Spleen (tissue), 11 donors: ENCODE data around the gene ADGRA1. TPM values are rescaled to one million over a fixed set of nuclear protein-coding genes. Genes with fewer than 3 reads are reported as not detected.

Source experiments
- DNase-seq: peaks from one replicate; pipeline ENCODE4 v3.0.0-alpha.2; 2020
- H3K27ac ChIP-seq, 8 donors: fragments of 200-600 bp; sonication (generic) in 7 of 8; 1 replicate in 4 of 8; 2 replicates in 4 of 8; pipeline versions ENCODE4 v1.5.0 to v1.8.0; 2016 to 2021; ENCODE audit warnings: inconsistent platforms in 4 of 8, mild to moderate bottlenecking in 4 of 8, moderate library complexity in 1 of 8
- H3K27me3 ChIP-seq, 7 donors: fragments of 200-600 bp; sonication (generic) in 6 of 7; replicated peaks in 1 of 7; 1 replicate in 4 of 7; 2 replicates in 3 of 7; pipeline versions ENCODE4 v1.5.0 to v1.8.0; 2016 to 2021; ENCODE audit warnings: inconsistent platforms in 3 of 7, mild to moderate bottlenecking in 1 of 7
- H3K36me3 ChIP-seq, 6 donors: fragments of 200-600 bp; sonication (generic) in 5 of 6; 1 replicate in 4 of 6; 2 replicates in 2 of 6; pipeline versions ENCODE4 v1.5.0 to v1.8.0; 2016 to 2021; ENCODE audit warnings: inconsistent platforms in 2 of 6
- H3K4me1 ChIP-seq, 6 donors: fragments of 200-600 bp; sonication (generic) in 5 of 6; 1 replicate in 3 of 6; 2 replicates in 3 of 6; pipeline versions ENCODE4 v1.5.0 to v1.8.0; 2016 to 2021; ENCODE audit warnings: inconsistent platforms in 3 of 6
- H3K4me3 ChIP-seq, 8 donors: fragments of 200-600 bp; sonication (generic) in 7 of 8; 1 replicate in 4 of 8; 2 replicates in 4 of 8; pipeline versions ENCODE4 v1.5.0 to v1.8.0; 2016 to 2021; ENCODE audit warnings: inconsistent platforms in 4 of 8, mild to moderate bottlenecking in 4 of 8, moderate library complexity in 2 of 8
- H3K9me3 ChIP-seq, 8 donors: fragments of 200-600 bp; sonication (generic) in 7 of 8; 1 replicate in 4 of 8; 2 replicates in 4 of 8; pipeline versions ENCODE4 v1.5.0 to v1.8.0; 2016 to 2021; ENCODE audit warnings: inconsistent platforms in 4 of 8
- POLR2A ChIP-seq, 3 donors: fragments of 450-650 bp; IDR thresholded peaks; one replicate each; pipeline ENCODE4 v1.5.1; 2017; ENCODE audit warnings: antibody characterized with exemption in 3 of 3, mild to moderate bottlenecking in 1 of 3
- POLR2AphosphoS5 ChIP-seq, 3 donors: sonication (generic); formaldehyde crosslinking; IDR thresholded peaks; one replicate each; pipeline ENCODE4 v1.5.1; 2017; ENCODE audit warnings: antibody characterized with exemption in 3 of 3
- WGBS, 5 donors: extraction: QIAGEN DNeasy Blood & Tissue Kit in 3 of 5; methylation state at CpG; one replicate each; pipeline versions ENCODE4 v1.1.5 to v1.1.7; 2013 to 2018; 5-methylcytosine and 5-hydroxymethylcytosine counted together
- intact Hi-C: fragments of 100-400 bp; cut with DNase I; formaldehyde crosslinking; loops from one replicate; pipeline ENCODE4 v1.15.0; 2023; ENCODE audit warnings: low total_unique reads
- polyA plus RNA-seq, 3 donors: library from polyadenylated mRNA; stranded (reverse); fragments of 200-250 nt; gene quantifications; one replicate each; pipeline ENCODE4 v1.2.1, GENCODE V29; 2013
- total RNA-seq, 7 donors: library from RNA; depleted of rRNA in 3 of 7; stranded (reverse); fragments of >200 nt in 3 of 7; fragmentation: NEBNext Ultra II Directional in 4 of 7; extraction: Animal tissue kit (Norgen Biotek cat#: 25700) in 4 of 7; gene quantifications; one replicate each; pipeline versions ENCODE4 v1.1.0 to v1.2.1, GENCODE V29; 2016 to 2021
- TF ChIP-seq, protein P1 (sequence below), 11 experiments: fragments of 200-600 bp in 7 of 11; fragments of 450-650 bp in 4 of 11; sonication (generic) in 4 of 11; IDR thresholded peaks in 8 of 11; conservative IDR thresholded peaks in 3 of 11; 1 replicate in 7 of 11; 2 replicates in 4 of 11; pipeline versions ENCODE4 v1.4.0 to v1.8.0; 2016 to 2021; ENCODE audit warnings: antibody characterized with exemption in 11 of 11, inconsistent platforms in 4 of 11, mild to moderate bottlenecking in 1 of 11
- donor health status: healthy with polysubstance abuse.
- donor health status: DM: no; HTN: no; CAD: no; lungs with moderate emphysema.
- donor health status: DM: no; HTN: no; CAD: no.
- donor health status: Bipolar disorder and iron deficiency.
- donor health status: healthy.
- donor health status: DM: no; HTN: no; CAD: no.
- donor health status: DM: yes; HTN: yes; CAD: no.

The ADGRA1 gene
- total and polyA plus RNA-seq, 10 donors: 0.02 to 0.34 (median 0.19) TPM; not detected in 6

DNA sequence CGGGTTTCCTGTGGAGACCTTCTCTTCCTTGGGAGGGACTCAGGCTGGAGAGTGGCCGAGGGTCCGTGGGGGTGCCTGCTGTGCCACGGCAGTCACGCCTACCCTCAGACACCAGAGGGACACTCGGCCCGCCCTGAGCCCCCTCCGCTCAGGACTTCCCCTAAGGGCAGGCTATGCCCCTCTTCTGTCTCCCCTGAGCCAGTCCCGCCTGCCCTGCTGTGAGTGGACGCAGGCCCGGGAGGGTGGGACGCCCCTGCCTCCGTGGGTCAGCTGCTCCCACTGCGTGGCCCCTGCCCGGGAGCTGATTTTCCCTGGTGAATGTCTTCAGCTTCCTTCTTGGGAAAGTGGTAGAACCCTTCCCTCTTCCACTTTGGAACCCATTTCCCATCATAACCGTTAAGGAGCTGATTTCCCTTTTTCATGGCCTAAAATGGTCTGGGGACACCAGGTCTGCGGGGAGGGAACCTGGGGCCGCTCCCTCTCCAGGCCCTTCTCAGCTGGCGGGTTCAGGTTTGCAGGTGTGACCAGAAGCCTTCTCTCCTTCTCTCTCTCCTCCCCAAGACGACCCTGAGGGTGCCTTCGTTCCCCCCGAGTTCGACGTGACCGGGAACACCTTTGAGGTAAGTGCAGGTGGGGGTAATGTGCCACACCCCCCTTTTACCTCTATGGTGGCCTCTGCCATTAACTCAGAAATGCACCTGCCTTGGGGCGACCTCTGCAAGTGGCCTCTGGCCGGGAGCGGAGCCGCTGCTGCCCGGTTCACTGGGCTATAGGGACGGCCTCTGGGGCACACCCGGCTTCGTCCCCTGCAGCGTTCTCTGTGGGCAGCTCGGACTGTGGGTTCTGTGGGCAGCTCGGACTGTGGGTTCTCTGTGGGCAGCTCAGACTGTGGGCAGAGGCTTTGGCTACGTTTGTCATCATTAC lies 80.2 kb downstream of the ADGRA1 start:
- TF ChIP-seq, protein P1, sequence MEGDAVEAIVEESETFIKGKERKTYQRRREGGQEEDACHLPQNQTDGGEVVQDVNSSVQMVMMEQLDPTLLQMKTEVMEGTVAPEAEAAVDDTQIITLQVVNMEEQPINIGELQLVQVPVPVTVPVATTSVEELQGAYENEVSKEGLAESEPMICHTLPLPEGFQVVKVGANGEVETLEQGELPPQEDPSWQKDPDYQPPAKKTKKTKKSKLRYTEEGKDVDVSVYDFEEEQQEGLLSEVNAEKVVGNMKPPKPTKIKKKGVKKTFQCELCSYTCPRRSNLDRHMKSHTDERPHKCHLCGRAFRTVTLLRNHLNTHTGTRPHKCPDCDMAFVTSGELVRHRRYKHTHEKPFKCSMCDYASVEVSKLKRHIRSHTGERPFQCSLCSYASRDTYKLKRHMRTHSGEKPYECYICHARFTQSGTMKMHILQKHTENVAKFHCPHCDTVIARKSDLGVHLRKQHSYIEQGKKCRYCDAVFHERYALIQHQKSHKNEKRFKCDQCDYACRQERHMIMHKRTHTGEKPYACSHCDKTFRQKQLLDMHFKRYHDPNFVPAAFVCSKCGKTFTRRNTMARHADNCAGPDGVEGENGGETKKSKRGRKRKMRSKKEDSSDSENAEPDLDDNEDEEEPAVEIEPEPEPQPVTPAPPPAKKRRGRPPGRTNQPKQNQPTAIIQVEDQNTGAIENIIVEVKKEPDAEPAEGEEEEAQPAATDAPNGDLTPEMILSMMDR (IDR thresholded peaks at IDR 0.05 in 8 of 11, conservative IDR thresholded peaks at IDR 0.05 in 3 of 11): no peak
- TF ChIP-seq POLR2A (IDR thresholded peaks at IDR 0.05): no peak
- no peak for TF ChIP-seq POLR2AphosphoS5 (IDR thresholded peaks at IDR 0.05)
- peaks cover 0 to 49% (median 2%) of the 10 kb centered on the region in 7 donors for H3K27me3 ChIP-seq
- H3K4me3 ChIP-seq: no peak overlapping the region
- no peaks in the 10 kb centered on the region for H3K36me3 ChIP-seq
- intact Hi-C loops: no loop called here
- no peak for DNase-seq
- no peaks in the 10 kb centered on the region for H3K4me1 ChIP-seq
- no peak overlapping the region for H3K27ac ChIP-seq
- H3K9me3 ChIP-seq: no peaks in the 10 kb centered on the region
- 86 to 89% (median 88%) methylated on average over 26 to 37 of the region's 37 CpGs for WGBS, 5 donors

DNA sequence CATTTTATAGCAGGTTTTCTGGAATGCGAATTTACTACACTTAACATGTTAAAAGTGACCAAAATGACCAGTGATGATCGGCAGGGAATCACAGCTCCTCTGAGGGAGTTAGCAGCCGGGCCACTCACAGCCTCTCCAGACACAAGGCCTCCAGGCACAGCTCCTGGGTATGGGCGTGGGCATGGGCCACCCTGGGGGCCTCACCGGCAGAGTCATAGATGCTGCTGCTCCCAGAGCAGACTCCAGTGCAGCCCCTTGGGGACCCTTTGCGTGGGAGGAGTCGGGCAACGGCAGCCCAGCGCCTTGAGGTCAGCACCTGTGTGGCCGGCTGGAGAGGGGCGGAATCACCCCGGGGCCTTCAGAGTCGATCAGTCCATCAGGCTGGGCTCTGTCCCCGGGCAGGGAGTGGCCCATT lies 80.9 kb downstream of the ADGRA1 start:
- TF ChIP-seq, protein P1 (IDR thresholded peaks at IDR 0.05 in 8 of 11, conservative IDR thresholded peaks at IDR 0.05 in 3 of 11): no peak
- Histone ChIP-seq H3K36me3 (no peaks in the 10 kb centered on the region), H3K4me1 (no peaks in the 10 kb centered on the region), H3K4me3 (no peak overlapping the region), H3K27ac (no peak overlapping the region), H3K27me3 (peaks cover 0 to 46% (median 0%) of the 10 kb centered on the region in 7 donors), H3K9me3 (no peaks in the 10 kb centered on the region)
- no peak for DNase-seq
- 74 to 92% (median 84%) methylated on average over 11 to 14 of the region's 14 CpGs for WGBS, 5 donors
- intact Hi-C loops: no loop called here

DNA sequence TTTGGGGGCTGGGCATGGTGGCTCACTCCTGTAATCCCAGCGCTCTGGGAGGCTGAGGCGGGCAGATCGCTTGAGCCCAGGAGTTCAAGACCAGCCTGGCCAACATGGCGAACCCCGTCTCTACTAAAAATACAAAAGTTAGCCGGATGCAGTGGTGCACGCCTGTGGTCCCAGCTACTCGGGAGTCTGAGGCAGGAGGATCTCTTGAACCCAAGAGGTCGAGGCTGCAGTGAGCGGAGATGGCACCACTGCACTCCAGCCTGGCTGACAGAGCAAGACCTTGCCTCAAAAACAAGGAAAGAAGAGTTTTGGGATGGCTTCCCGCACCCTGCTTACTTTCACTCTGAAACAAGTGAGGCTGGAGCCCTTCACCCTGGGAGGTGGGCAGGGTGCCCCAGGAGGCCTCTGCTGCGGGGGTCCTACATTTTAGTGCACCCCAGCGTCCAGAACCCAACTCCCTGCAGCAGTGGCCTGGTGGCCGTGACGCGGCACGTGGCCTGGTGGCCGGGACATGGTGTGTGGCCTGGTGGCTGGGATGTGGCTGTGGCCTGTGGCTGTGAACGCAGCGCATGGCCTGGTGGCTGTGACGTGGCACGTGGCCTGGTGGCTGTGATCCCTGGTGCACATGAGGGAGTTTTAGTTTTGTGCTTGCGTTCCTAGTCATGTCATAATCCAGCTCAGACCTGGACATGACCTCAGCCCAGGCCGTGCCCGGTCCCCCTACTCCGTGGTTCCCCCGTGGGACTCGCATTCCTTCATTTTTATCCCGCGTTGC lies 81.6 kb downstream of the ADGRA1 start:
- Histone ChIP-seq H3K27me3 (peaks cover 0 to 45% (median 0%) of the 10 kb centered on the region in 7 donors), H3K4me3 (no peak overlapping the region), H3K36me3 (no peaks in the 10 kb centered on the region), H3K4me1 (no peaks in the 10 kb centered on the region), H3K9me3 (no peaks in the 10 kb centered on the region), H3K27ac (no peak overlapping the region)
- TF ChIP-seq POLR2AphosphoS5 (IDR thresholded peaks at IDR 0.05): no peak
- TF ChIP-seq, protein P1 (IDR thresholded peaks at IDR 0.05 in 8 of 11, conservative IDR thresholded peaks at IDR 0.05 in 3 of 11): no peak
- TF ChIP-seq POLR2A (IDR thresholded peaks at IDR 0.05): no peak
- no peak for DNase-seq
- 90 to 96% (median 94%) methylated on average over 28 to 30 of the region's 30 CpGs for WGBS, 5 donors
- intact Hi-C loops: no loop called here

DNA sequence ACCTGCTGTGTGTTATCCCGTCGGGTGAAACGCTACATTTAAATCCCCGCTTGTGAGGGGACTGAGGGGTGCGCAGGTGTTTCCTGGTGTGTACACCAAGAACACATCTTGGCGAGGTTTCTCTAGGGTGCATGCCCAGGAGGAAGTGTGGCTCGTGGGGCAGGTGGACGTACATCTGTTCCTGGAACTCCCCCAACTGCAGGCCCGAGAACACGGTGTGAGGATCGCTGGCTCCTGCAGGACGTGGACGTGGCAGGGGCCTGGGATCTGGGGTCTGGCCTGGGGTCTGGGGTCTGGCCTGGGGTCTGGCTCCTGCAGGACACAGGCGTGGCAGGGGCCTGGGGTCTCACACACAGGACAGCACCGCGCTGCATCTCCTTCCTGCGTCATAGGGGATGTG lies 82.4 kb downstream of the ADGRA1 start:
- no peak overlapping the region for H3K27ac ChIP-seq
- intact Hi-C loops: no loop called here
- no peak for TF ChIP-seq POLR2AphosphoS5 (IDR thresholded peaks at IDR 0.05)
- TF ChIP-seq, protein P1 (IDR thresholded peaks at IDR 0.05 in 8 of 11, conservative IDR thresholded peaks at IDR 0.05 in 3 of 11): no peak
- TF ChIP-seq POLR2A (IDR thresholded peaks at IDR 0.05): no peak
- no peaks in the 10 kb centered on the region for H3K9me3 ChIP-seq
- WGBS, 5 donors: 57 to 75% (median 63%) methylated on average over 15 to 17 of the region's 17 CpGs
- no peaks in the 10 kb centered on the region for H3K4me1 ChIP-seq
- H3K27me3 ChIP-seq: peaks cover 0 to 37% (median 0%) of the 10 kb centered on the region in 7 donors
- no peak for DNase-seq
- no peak overlapping the region for H3K4me3 ChIP-seq
- H3K36me3 ChIP-seq: no peaks in the 10 kb centered on the region
